Astrocyte of the hippocampus (primary cell): Measurements from ENCODE around the gene FBXO5.
"Not testable (repeated sequence)": the region's sequence is repeated elsewhere in the genome, so short reads cannot be mapped to it uniquely, and the experiment has no call there.

Experiments used
- DNase-seq: peaks from one replicate; pipeline ENCODE4 v3.0.0; 2011; ENCODE audit warnings: low read depth, low spot score

The FBXO5 gene, protein sequence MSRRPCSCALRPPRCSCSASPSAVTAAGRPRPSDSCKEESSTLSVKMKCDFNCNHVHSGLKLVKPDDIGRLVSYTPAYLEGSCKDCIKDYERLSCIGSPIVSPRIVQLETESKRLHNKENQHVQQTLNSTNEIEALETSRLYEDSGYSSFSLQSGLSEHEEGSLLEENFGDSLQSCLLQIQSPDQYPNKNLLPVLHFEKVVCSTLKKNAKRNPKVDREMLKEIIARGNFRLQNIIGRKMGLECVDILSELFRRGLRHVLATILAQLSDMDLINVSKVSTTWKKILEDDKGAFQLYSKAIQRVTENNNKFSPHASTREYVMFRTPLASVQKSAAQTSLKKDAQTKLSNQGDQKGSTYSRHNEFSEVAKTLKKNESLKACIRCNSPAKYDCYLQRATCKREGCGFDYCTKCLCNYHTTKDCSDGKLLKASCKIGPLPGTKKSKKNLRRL

DNA sequence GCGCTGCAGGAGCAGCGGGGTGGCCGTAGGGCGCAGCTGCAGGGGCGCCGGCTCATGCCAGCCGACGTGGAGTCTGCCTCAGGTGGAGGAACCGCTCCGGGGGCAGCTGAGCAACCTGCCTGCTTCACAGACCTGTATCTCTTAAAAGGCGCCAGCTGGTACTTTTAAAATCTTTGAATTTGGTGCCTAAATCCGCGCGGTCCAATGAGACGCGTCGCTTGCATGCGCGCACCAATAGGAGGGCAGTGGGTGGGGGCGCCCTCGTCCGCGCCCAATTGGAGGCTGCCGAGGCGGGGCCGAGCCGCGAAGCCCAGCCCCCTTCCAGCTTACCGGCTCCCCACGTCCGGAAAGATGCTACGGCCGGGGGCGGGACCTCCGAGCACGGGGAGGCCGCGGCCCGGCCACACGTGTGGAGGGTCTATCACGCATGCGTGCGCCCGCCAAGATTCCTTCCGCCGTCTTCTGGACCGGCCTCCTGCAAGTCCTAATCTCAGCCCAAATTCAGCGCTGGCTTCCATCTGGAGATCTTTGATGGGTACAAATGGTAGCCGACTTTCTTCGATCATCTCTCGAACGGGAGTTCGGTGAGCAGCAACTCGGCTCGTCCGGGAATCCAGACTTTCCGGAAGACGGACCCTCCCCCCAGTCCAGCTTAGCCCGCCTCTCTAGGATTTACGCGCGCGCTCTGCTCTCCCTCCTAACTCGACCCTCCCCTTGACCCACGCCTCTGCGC lies at the start of gene FBXO5:
TSS of gene FBXO5 (minus strand) at position 138 of the 733 bp plus-strand sequence. CDS start at position 56, 82 bp downstream.
- DNase-seq: peak; percentile 99

DNA sequence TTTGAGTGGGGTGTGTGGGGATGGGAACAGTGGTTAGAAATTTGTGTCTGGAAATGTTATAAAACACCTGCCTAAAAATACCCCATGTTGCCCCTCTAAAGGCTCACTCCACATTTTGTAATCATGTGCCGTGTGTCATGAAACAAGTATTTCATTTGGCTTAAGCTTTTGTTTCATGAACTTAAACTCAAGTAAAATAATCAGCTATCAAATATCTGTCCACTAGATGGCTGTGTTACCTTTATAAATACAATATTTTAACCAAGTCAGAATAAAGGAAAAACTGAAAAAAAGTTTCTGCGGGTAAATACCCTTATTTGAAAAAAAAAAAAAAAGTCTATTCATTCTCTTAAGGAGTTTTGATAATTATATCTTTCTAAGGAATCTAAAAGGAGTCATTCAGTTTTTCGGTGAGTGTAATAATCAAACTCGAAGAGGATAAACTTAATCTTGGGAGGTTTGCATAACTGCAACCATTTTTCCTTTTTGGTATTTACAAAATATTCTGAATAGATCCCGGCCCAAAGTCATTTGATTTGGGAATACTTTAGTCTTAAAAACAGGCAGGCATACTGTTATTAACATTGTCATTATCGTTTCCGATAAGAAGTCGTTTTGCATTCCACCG lies 49.5 kb upstream of the FBXO5 start:
- peak; percentile 58 for DNase-seq

DNA sequence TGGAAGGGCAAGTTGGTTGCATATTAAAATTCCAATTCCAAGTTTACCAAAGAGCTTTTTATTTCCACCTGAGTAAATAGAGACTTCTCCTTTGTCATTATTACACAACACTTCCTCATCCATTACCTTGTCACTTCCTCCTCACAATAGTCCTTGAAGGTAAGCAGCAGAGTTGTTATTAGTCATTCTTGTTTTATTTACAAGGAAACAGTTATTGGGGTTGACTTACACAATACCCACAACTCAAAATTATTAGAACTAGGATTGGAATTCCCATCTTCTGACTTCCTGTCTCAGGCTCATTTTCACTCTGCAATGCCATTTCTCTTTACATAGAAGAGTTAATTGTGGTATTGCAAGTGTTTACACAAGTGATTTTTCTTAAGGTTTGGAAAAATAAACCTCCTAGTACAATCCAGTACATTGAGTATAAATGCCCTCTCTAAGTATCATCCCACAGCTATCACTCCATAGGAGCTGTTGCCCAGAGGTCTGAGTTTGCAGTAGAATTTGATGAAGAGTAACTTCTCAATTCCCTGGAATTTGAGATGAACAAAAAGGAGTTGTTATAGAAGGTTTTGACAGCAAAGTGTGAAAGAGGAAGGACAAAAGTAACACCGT lies 48.6 kb upstream of the FBXO5 start:
- DNase-seq: no peak

DNA sequence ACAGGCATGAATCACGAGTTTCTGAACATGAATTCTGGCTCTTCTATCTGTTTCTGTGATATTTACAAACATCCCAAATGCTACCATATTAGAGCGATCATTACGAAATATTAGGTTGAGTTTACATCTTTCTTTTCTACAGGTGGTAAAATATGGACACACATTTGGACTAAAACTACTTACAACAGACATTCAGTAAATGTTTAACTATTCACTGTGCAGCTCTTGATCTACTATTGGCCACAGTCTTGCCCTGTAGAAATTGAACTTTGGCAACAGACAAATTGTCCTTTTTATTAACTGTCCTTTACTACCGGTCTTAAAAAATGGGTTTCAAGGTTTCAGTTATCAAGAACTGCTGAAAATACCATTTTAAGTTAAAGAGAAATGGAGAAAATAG lies 46.1 kb upstream of the FBXO5 start:
- DNase-seq: no peak

DNA sequence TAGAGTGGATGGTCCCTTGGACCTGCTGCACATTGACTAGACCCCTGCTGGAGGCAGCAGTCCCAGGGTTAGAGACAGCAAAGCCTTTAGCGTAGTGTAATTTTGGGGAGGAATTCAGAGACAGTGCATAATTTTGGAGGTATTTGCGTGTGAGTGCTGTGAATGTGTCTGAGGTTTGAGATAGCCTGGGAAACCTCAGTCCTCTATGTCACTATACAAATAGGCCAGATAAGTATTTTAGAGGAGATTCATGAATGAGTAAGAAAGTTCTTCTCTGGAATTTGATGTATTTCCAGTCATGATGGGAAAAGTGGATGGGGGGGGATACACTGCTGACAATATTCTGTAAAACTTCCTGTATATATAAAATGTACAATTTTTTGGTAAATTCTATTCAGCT lies 45.4 kb upstream of the FBXO5 start:
- peak; percentile 5 for DNase-seq

DNA sequence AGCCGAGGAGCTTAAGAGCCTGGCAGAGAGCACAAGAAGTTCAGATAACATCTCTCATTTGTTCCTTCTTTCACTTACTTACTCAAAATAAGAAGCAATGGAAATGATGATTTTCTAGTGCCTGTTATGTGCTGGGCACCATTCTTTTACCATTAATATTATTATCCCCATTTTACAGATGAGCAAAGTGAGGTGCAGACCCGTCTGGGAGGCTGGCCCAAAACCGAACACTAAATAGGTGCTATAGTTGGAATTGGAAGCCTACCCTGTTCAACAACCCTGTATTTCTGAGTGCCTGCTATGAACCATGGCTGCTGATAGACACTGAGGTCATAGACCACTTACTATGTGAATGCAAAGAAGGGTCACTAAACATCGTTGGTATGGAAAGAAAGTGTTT lies 44.6 kb upstream of the FBXO5 start:
- DNase-seq: no peak

DNA sequence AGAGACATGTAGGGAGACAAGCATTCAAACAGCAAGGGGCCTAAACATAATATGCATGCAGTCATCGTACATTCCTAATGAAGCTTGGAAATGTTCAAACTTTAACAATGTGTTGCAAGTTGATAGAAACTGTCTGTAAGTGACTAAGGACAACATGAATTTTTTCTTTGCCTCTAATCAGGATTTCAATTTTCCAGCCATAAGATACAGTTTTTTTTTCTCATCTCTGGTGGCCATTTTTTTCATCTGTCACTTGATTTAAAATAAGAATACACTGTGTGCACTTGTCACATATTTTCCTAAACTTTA lies 41.8 kb upstream of the FBXO5 start:
- DNase-seq: no peak

DNA sequence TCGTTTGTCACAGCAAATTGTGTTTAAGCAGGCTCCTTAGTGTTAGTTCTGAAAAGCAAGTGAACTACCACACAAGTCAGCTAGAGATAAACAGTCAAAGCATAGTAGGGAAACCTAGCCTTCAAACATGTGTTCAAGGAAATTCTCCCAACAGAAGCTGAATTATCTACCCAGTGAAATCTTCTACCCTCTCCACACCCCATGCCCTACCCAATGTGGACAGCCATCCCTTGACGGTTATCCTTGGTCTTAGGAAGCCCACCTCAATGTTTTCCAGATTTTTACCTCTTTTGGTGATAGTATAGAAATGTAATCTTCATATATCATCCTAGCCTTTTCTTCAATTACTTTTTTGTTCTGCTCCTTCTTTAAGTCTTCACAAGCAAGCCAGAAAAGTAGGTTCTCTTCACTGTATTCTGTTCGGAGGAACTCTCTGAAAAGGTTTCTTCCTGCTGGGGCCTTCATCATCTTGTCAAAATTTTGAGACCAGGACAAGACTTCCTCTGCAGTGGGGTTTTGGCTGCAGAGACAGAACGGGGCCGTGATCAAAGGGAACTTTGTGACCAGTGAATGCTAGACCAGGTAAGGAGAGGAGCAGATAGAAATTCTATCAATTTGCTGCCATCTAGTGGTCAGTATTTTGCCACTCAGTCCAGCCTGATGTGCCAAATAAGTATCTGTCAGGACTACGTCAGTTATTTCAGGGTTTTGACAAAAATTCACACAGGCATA lies 41.3 kb upstream of the FBXO5 start:
- DNase-seq: peak; percentile 76

DNA sequence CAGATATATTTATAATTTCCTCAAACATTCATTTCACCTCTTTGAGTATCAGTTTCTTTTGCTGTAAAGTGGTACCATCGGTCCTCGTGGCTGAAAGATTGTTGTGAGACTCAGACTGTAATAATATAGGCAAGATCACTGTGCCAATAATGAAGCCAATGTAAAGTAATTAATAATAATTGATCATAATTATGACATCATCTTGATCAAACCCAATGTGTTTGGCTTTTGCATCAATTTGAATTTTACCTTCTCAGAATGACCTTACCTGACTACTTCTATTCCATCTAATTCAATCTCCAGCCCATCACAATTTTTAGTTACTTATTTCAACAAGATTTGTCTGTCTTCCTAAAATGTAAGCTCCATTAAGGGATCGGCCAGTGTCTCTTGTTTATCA lies 35.5 kb upstream of the FBXO5 start:
- no peak for DNase-seq

DNA sequence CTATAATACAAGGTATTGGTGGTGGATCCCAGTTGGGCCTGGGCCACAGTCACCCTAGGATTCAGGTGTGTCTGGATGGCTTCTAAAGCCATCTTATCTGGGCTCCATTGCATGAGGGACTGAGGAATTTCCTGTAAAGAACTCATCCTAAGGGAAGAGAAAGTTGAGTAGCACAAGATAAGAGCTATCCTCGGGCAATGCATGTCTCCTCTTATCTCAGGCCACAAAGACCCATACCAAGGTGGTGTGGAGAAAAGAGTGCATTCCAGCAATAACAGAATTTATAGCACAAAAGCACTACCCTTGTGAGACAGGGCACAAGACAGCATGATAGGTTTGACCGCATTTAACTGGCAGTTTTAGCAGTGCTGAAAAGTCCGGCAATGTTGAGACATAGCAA lies 34.0 kb upstream of the FBXO5 start:
- DNase-seq: no peak

DNA sequence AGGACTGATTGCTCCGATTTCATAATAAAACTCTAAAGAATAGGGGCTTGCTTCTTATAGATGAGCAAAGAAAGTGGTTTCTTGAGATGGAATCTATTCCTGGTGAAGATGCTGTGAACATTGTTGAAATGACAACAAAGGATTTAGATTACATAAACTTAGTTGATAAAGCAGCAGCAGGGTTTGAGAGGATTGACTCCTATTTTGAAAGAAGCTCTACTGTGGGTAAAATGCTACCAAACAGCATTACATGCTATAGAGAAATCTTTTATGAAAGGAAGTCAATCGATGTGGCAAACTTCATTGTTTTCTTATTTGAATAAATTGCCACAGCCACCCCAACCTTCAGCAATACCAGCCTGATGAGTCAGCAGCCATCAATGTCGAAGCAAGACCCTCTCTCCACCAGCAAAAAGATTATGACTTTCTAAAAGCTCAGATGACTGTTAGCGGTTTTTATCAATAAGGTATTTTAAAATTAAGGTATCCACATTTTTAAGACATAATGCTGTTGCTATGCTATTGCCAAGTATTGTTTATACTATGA lies 32.3 kb upstream of the FBXO5 start:
- DNase-seq: peak; percentile 67

DNA sequence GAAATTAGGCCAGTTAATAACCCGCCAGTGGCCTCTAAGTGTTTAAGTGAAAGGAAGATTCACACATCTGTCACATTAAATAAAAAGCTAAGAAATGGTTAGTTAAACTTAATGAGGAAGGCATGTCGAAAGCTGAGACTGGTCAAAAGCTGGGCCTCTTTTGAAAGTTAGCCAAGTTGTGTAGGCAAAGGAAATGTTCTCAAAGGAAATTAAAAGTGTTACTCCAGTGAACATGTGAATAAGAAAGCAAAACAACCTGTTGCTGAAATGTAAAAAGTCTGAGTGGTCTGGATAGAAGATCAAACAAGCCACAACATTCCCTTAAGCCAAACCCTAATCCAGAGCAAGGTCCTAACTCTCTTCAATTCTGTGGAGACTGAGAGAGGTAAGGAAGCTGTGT lies 30.6 kb upstream of the FBXO5 start:
- peak; percentile 69 for DNase-seq

DNA sequence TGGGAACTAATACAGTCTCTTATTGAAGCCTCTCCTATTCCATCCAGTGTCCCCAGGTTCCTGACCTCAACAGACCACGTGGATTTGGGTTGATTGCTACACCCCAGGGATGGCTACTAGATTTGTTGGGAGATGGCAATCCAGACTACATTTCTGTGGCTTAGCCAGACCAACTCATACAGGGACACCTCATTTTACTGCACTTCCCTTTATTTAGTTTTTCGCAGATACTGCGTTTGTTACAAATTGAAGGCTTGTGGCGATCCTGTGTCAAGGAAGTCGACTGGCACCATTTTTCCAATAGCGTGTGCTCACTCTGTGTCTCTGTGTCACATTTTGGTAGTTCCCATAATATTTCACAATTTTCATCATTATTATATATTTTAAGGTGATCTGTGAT lies 30.0 kb upstream of the FBXO5 start:
- DNase-seq: peak; percentile 6

DNA sequence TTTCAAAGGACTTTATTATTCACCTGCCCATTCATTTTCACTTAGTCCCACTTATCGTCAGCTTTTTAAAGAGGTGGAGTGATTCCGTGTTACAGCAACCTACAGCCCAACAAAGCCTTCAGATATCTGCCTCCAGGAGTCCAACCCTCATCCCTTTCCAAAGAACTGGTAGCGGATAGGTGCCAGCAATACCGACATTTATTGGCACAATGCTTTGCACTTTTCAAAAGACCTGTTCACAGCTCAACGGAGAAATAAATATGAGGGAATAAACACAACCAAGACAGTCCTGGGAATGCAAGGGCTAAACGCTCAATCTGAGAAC lies 20.5 kb upstream of the FBXO5 start:
- DNase-seq: peak; percentile 62

DNA sequence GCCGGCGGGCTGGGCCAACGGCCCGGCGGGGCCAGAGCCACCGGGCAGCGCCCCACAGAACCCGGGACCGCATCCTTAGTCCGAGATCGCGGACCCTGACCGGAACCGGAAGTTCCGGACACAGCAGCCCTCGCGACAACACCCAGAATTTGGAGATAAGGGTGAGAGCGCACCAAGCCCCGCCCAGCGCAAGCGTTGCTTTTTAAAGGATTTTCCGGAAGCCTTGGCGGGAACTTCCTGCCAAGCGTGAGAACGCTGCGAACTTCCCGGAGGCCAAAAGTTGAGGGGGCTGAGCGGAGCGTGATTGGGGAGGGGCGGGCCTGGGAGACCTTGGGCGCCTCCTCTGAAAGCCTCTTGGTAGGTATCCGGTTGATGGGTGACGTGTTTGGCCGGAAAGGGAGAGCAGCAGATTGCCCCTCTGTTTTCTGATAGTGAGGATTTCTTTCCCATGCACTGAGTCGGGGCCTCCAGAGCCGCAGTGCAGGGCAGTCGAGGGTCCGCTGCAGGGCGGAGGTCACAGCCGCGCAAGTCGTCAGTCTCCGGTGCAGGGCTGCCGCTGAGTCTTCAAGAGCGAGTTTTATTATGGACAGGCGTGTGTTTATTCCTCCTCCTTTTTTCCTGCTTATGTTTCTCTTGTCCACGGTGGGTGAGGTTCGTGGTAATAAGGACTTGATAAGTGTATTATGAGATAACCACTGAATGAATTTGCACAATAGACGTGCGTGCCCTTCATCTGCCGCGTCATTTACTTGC lies 19.9 kb upstream of the FBXO5 start, which contains the start of gene MTRF1L:
TSS of gene MTRF1L (minus strand) at position 97 of the 753 bp plus-strand sequence. CDS start at position 73, 24 bp downstream.
- peak; percentile 98 for DNase-seq

DNA sequence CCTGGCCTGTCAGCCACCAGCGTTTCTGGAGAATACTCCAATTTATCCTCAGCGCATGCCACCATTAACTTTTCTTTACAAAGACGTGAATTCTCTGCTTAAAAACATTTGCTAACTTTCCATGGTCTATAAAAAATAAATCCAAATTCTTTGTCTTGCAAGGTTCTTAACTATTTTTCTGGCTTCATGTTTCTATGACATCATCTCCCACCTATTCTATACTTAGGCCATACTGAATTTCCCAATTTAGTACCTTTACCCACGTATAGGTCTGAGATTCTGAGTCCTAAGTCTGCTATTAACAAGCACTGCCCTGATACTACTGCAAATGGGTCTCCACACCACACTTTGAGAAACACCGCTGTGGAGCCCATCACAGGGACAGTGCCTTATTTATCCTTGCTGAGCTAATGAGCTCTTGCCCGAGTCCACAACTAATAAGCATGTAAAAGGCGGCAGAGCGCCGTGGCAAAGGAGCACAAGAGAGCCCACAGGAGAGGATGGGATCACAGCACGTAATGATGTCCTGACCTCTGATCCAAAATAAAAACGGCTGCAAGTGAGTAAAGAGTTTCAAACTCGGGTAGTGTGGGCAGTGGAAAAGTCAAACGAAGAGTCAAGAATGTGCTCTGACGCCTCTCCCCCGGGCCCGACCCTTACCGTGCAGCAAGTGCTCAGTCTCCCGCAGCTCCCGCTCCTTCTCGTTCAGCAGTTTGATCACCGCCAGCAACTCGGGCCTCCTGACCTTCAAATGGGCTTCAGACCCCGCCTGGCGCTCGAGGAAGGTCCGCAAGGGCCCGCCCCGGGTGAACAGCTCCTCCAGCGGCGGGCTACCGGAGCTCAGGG lies 19.1 kb upstream of the FBXO5 start:
- DNase-seq: peak; percentile 40

DNA sequence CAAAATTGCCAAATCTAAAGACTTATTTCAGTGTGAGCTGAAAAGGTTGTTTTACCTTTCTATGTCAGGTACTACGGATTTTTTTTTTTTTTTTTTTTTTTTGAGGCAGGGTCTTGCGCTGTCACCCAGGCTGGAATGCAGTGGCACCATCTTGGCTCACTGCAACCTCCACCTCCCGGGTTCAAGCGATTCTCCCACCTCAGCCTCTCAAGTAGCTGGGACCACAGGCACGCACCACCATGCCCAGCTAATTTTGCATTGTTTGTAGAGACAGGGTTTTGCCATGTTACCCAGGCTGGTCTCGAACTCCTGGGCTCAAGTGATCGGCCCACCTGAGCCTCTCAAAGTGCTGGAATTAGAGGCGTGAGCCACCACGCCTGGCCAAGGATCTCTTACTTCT lies 17.9 kb upstream of the FBXO5 start:
- DNase-seq: not testable (repeated sequence)

DNA sequence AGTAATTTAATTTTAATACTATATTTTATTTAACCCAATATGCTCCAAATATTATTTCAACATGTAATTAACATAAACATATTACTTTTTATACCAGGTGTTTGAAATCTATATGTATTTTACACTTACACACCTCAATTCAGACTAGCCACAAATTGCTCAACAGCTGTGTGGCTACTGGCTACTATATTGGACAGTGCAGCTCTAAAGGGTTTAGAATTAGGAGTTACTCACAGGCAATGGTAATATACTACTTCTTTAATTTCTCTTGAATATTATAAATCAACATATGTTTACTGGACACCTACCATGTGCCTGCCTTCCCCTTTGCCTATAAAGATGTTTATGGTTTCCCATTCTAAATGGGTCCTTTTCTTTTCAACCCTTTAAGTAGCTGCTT lies 17.4 kb upstream of the FBXO5 start:
- no peak for DNase-seq

DNA sequence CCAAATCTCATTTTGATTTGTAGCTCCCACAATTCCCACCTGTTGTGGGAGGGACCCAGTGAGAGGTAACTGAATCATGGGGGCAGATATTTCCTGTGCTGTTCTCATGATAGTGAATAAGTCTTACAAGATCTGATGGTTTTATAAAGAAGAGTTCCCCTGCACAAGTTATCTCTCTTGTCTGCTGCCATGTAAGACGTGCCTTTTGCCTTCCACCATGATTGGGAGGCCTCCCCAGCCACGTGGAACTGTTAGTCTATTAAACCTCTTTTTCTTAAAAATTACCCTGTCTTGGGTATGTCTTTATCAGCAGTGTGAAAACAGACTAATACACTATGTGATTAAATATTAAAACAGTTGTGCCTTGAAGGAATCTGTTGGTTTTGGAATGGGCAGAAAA lies 16.7 kb upstream of the FBXO5 start:
- DNase-seq: not testable (repeated sequence)

DNA sequence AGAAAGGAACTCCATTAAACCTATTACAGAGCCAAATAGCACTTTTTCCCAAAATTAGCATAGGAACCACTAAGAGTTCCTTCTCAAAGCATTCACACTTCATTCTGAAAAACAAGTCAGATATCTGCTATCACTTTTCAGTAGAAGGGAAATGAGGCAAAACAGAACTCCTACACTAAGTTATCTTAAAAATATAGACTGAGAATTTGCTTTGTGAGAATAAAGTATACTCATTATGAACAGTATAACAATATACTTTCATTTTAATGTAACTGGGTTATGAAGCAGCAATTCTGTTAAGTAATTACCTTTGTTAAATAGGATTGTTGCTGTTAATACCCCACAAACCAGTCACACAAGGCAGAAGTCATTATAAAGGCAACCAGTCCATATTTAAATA lies 11.0 kb upstream of the FBXO5 start:
- DNase-seq: no peak
